BLaER1 (cell line): Measurements from ENCODE around the gene PRMT7.

Experiments used
- H3K27ac ChIP-seq: shearing (Covaris generic); formaldehyde crosslinking; 2 replicates; pipeline ENCODE4 v1.8.1; 2022
- H3K27me3 ChIP-seq: shearing (Covaris generic); formaldehyde crosslinking; 2 replicates; pipeline ENCODE4 v1.8.1; 2022
- H3K36me3 ChIP-seq: shearing (Covaris generic); formaldehyde crosslinking; 2 replicates; pipeline ENCODE4 v1.8.1; 2022
- H3K4me1 ChIP-seq: shearing (Covaris generic); formaldehyde crosslinking; 2 replicates; pipeline ENCODE4 v1.8.1; 2022
- H3K4me2 ChIP-seq: shearing (Covaris generic); formaldehyde crosslinking; 2 replicates; pipeline ENCODE4 v1.8.1; 2022
- H3K4me3 ChIP-seq: shearing (Covaris generic); formaldehyde crosslinking; 2 replicates; pipeline ENCODE4 v1.8.1; 2022
- H3K9ac ChIP-seq: shearing (Covaris generic); formaldehyde crosslinking; 2 replicates; pipeline ENCODE4 v1.8.1; 2022
- H3K9me3 ChIP-seq: shearing (Covaris generic); formaldehyde crosslinking; 2 replicates; pipeline ENCODE4 v1.8.1; 2022
- H4K20me1 ChIP-seq: shearing (Covaris generic); formaldehyde crosslinking; 2 replicates; pipeline ENCODE4 v1.8.1; 2022
- Cebpa-rat ChIP-seq: shearing (Covaris generic); IDR thresholded peaks from 2 replicates; pipeline ENCODE4 v1.8.1; 2022

The PRMT7 gene

GRCh38 chr16:68396481-68396880, 85.7 kb downstream of the PRMT7 start:
- no peak overlapping the region for H3K27ac ChIP-seq

DNA sequence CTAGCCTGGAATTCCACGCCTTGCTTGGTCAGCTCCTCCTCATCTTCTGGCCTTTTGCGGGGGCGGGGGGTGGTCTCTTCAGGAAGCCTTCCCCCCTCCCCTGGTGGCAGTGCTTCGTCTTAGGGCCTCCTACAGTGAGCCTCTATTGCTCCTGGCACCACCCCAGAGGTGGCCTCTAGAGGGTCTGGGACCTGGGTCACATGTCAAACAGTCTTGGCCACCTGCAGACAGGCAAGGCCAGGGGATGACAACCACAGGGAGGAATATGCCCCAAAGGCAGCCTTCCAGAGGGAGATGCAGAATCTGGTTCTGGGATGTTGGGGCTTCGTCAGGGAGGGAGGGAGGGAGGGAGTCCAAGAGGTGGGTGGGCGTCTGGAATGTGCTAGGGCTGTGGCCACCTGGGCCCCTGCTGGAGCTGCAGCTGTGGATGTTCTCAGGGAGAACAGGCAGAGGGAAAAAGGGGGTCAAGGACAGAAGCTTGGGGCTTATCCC, 86.9 kb downstream of the PRMT7 start:
- no peak overlapping the region for H3K4me3 ChIP-seq
- no peaks in the 10 kb centered on the region for H3K27me3 ChIP-seq
- H3K4me1 ChIP-seq = no peaks in the 10 kb centered on the region
- no peak overlapping the region for H3K27ac ChIP-seq
- no peaks in the 10 kb centered on the region for H3K9me3 ChIP-seq
- H4K20me1 ChIP-seq = no peaks in the 10 kb centered on the region
- H3K4me2 ChIP-seq = no peak overlapping the region
- no peak for TF ChIP-seq Cebpa-rat
- H3K36me3 ChIP-seq = no peaks in the 10 kb centered on the region
- H3K9ac ChIP-seq = no peak overlapping the region

More at GRCh38 chr16:68396481-68396880, 85.7 kb downstream of the PRMT7 start:
- Histone ChIP-seq H3K4me2 (no peak overlapping the region), H3K9me3 (no peaks in the 10 kb centered on the region), H3K4me1 (no peaks in the 10 kb centered on the region), H3K36me3 (no peaks in the 10 kb centered on the region), H3K4me3 (no peak overlapping the region), H4K20me1 (no peaks in the 10 kb centered on the region), H3K27me3 (no peaks in the 10 kb centered on the region), H3K9ac (no peak overlapping the region)
- TF ChIP-seq Cebpa-rat = no peak

DNA sequence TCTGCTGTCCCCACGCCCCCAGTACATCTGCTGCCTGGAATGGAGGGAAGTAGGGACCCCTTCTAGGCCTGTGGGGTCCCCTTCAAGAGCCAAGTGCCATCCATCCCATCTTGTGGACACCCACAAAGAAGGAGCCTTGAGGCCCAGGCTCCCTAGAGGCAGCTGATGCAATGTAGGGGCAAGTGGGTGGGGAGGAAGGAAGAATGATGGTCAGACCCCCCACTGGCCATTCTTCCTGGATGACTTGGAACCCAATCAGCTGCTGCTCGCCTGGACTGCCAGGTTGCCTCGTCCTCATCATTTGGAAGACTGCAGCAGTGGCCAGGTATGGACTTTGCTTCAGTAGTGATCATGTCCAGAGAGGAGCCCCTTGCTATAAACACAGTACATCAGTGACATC, 88.6 kb downstream of the PRMT7 start:
- H3K4me3 ChIP-seq = no peak overlapping the region
- no peak for TF ChIP-seq Cebpa-rat
- H3K4me2 ChIP-seq = no peak overlapping the region
- H3K9ac ChIP-seq = no peak overlapping the region
- H3K9me3 ChIP-seq = no peaks in the 10 kb centered on the region
- no peak overlapping the region for H3K27ac ChIP-seq
- no peaks in the 10 kb centered on the region for H4K20me1 ChIP-seq
- H3K4me1 ChIP-seq = no peaks in the 10 kb centered on the region
- H3K27me3 ChIP-seq = no peaks in the 10 kb centered on the region
- H3K36me3 ChIP-seq = no peaks in the 10 kb centered on the region

GRCh38 chr16:68400083-68400923, 89.5 kb downstream of the PRMT7 start:
- no peak for TF ChIP-seq Cebpa-rat
- Histone ChIP-seq H3K27me3 (no peaks in the 10 kb centered on the region), H3K27ac (no peak overlapping the region), H3K9ac (no peak overlapping the region), H3K36me3 (no peaks in the 10 kb centered on the region), H3K4me2 (no peak overlapping the region), H4K20me1 (no peaks in the 10 kb centered on the region), H3K4me1 (no peaks in the 10 kb centered on the region), H3K4me3 (no peak overlapping the region), H3K9me3 (no peaks in the 10 kb centered on the region)

DNA sequence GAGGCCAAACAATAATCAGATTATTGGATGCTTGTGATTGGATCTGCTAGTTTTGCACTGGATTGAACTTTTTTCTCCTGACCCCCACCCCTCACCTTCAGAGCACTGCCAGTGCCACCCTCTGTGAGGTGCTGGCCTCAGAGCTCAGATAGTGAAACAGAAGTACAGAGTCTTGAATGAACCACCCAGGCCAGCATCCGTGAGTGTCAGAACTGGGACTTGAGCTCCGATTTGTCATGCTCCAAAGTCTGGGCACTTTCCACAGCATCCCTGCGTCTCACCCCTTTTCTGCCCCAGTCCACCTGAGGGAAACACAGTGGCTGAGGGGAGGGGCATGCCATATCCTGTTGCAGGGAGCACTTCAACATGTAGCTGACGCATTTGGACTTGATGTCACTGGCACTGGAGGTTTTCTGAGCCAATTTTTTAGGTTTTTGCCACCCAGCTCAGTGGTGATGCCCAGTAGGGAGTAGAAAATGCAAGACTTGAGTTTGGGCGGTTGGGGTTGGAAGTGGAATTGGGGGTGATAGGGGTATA, 90.2 kb downstream of the PRMT7 start:
- Histone ChIP-seq H3K4me3 (no peak overlapping the region), H3K27ac (no peak overlapping the region), H3K9ac (no peak overlapping the region), H3K4me2 (no peak overlapping the region), H3K27me3 (no peaks in the 10 kb centered on the region), H3K36me3 (no peaks in the 10 kb centered on the region), H3K4me1 (no peaks in the 10 kb centered on the region), H3K9me3 (no peaks in the 10 kb centered on the region), H4K20me1 (no peaks in the 10 kb centered on the region)
- TF ChIP-seq Cebpa-rat = no peak

- H3K4me2 ChIP-seq = no peak overlapping the region
- H3K36me3 ChIP-seq = no peaks in the 10 kb centered on the region
- no peaks in the 10 kb centered on the region for H3K27me3 ChIP-seq
- H3K9me3 ChIP-seq = no peaks in the 10 kb centered on the region
- no peak overlapping the region for H3K27ac ChIP-seq
- no peak for TF ChIP-seq Cebpa-rat
- H3K4me3 ChIP-seq = no peak overlapping the region
- peaks cover 10% of the 10 kb centered on the region for H3K4me1 ChIP-seq
- H3K9ac ChIP-seq = no peak overlapping the region
- no peaks in the 10 kb centered on the region for H4K20me1 ChIP-seq
These were observed 91.3 kb downstream of the PRMT7 start for GRCh38 chr16:68401871-68402747.

- Histone ChIP-seq H3K27me3 (no peaks in the 10 kb centered on the region), H3K27ac (no peak overlapping the region), H3K4me2 (no peak overlapping the region), H3K9me3 (no peaks in the 10 kb centered on the region), H3K4me3 (no peak overlapping the region), H3K36me3 (no peaks in the 10 kb centered on the region), H3K9ac (no peak overlapping the region), H3K4me1 (peaks cover 15% of the 10 kb centered on the region), H4K20me1 (no peaks in the 10 kb centered on the region)
- TF ChIP-seq Cebpa-rat = no peak
These were observed 91.9 kb downstream of the PRMT7 start for GRCh38 chr16:68402748-68403040.

GRCh38 chr16:68403177-68403576, 92.4 kb downstream of the PRMT7 start:
- Histone ChIP-seq H3K27me3 (no peaks in the 10 kb centered on the region), H3K36me3 (no peaks in the 10 kb centered on the region), H4K20me1 (no peaks in the 10 kb centered on the region), H3K4me2 (no peak overlapping the region), H3K27ac (no peak overlapping the region), H3K4me1 (peaks cover 15% of the 10 kb centered on the region), H3K4me3 (no peak overlapping the region), H3K9me3 (no peaks in the 10 kb centered on the region), H3K9ac (no peak overlapping the region)
- no peak for TF ChIP-seq Cebpa-rat

GRCh38 chr16:68403704-68404103, 92.9 kb downstream of the PRMT7 start:
- no peak for TF ChIP-seq Cebpa-rat
- no peak overlapping the region for H3K27ac ChIP-seq

GRCh38 chr16:68404736-68405345, 94.0 kb downstream of the PRMT7 start:
- peaks cover 29% of the 10 kb centered on the region for H3K4me1 ChIP-seq
- H3K4me2 ChIP-seq = no peak overlapping the region

More at GRCh38 chr16:68403704-68404103, 92.9 kb downstream of the PRMT7 start:
- H3K4me2 ChIP-seq = no peak overlapping the region
- H3K36me3 ChIP-seq = no peaks in the 10 kb centered on the region
- peaks cover 18% of the 10 kb centered on the region for H3K4me1 ChIP-seq
- no peak overlapping the region for H3K9ac ChIP-seq
- H3K9me3 ChIP-seq = no peaks in the 10 kb centered on the region
- no peaks in the 10 kb centered on the region for H4K20me1 ChIP-seq
- H3K4me3 ChIP-seq = no peak overlapping the region
- H3K27me3 ChIP-seq = no peaks in the 10 kb centered on the region; the same call in 1 of the 2 replicates

More at GRCh38 chr16:68404736-68405345, 94.0 kb downstream of the PRMT7 start:
- H4K20me1 ChIP-seq = no peaks in the 10 kb centered on the region
- TF ChIP-seq Cebpa-rat = no peak
- no peak overlapping the region for H3K4me3 ChIP-seq
- H3K27me3 ChIP-seq = no peaks in the 10 kb centered on the region; the same call in 1 of the 2 replicates
- no peaks in the 10 kb centered on the region for H3K36me3 ChIP-seq
- no peak overlapping the region for H3K27ac ChIP-seq
- H3K9ac ChIP-seq = no peak overlapping the region
- no peaks in the 10 kb centered on the region for H3K9me3 ChIP-seq
